Smooth muscle cell (in vitro differentiated cells): ENCODE measurements around the gene IGFBP4. TPM values are rescaled to one million over a fixed set of nuclear protein-coding genes. Genes with fewer than 3 reads are reported as not detected.

Source experiments
- DNase-seq: peaks from one replicate; lab custom pipeline; 2025; ENCODE audit not compliant: unreplicated experiment; lab: John Stamatoyannopoulos, UW
- H2AFZ ChIP-seq: fragments of 200-600 bp; sonication (generic); 2 replicates; pipeline ENCODE4 v1.6.0; 2016; ENCODE audit warnings: antibody characterized with exemption, low read depth, mild to moderate bottlenecking
- H3F3A ChIP-seq: fragments of 200-600 bp; sonication (generic); 2 replicates; pipeline ENCODE4 v1.6.0; 2017; ENCODE audit warnings: antibody characterized with exemption, low read depth
- H3K27ac ChIP-seq: fragments of 200-600 bp; sonication (generic); 2 replicates; pipeline ENCODE4 v1.5.1; 2016; ENCODE audit warnings: low read depth, mild to moderate bottlenecking
- H3K27me3 ChIP-seq: fragments of 200-600 bp; sonication (generic); 2 replicates; pipeline ENCODE4 v1.6.1; 2016; ENCODE audit warnings: low read depth, mild to moderate bottlenecking
- H3K36me3 ChIP-seq: fragments of 200-600 bp; sonication (generic); 2 replicates; pipeline ENCODE4 v1.5.1; 2016; ENCODE audit warnings: low read depth
- H3K4me1 ChIP-seq: fragments of 200-600 bp; sonication (generic); 2 replicates; pipeline ENCODE4 v1.5.1; 2016; ENCODE audit warnings: low read depth
- H3K4me2 ChIP-seq: fragments of 200-600 bp; sonication (generic); 2 replicates; pipeline ENCODE4 v1.6.0; 2016; ENCODE audit warnings: mild to moderate bottlenecking
- H3K4me3 ChIP-seq: fragments of 200-600 bp; sonication (generic); 2 replicates; pipeline ENCODE4 v1.5.1; 2016; ENCODE audit warnings: mild to moderate bottlenecking
- H3K79me2 ChIP-seq: fragments of 200-600 bp; sonication (generic); 2 replicates; pipeline ENCODE4 v1.6.0; 2016; ENCODE audit warnings: low read depth, mild to moderate bottlenecking
- H3K9ac ChIP-seq: fragments of 200-600 bp; sonication (generic); 2 replicates; pipeline ENCODE4 v1.6.0; 2016; ENCODE audit warnings: low read depth
- H3K9me3 ChIP-seq: fragments of 200-600 bp; sonication (generic); replicated peaks from 2 replicates; pipeline ENCODE4 v1.5.1; 2016; ENCODE audit warnings: low read depth
- H4K20me1 ChIP-seq: fragments of 200-600 bp; sonication (generic); 2 replicates; pipeline ENCODE4 v1.6.0; 2016; ENCODE audit warnings: low read depth
- CTCF ChIP-seq: fragments of 200-600 bp; sonication (generic); IDR thresholded peaks from 2 replicates; pipeline ENCODE4 v1.5.1; 2017; ENCODE audit warnings: borderline replicate concordance, mild to moderate bottlenecking, antibody characterized with exemption; ENCODE audit not compliant: insufficient read depth, poor library complexity, severe bottlenecking
- WGBS: methylation state at CpG from one replicate; pipeline ENCODE4 v1.1.7; 2016; ENCODE audit warnings: low lambda C conversion rate; 5-methylcytosine and 5-hydroxymethylcytosine counted together
- polyA plus RNA-seq: library from polyadenylated mRNA; unstranded; fragments of >200 nt; fragmentation: Nextera tagmentation; extraction: Ambion mirVana; gene quantifications from 2 replicates; pipeline ENCODE4 v1.2.1, GENCODE V29; 2016
- total RNA-seq: library from RNA; depleted of rRNA; stranded (reverse); fragments of >200 nt; gene quantifications from 2 replicates; pipeline ENCODE4 v1.2.3, GENCODE V29; 2014

The IGFBP4 gene
- total and polyA plus RNA-seq, 2 experiments from 2014 or later: 91.0 to 305 TPM

GRCh38 chr17:40506786-40507185 lies 63.5 kb downstream of the IGFBP4 start:
- Histone ChIP-seq H3K27ac (no peak overlapping the region), H3K4me1 (no peaks in the 10 kb centered on the region), H3K4me2 (no peak overlapping the region), H3F3A (no peaks in the 10 kb centered on the region), H3K4me3 (no peak overlapping the region), H3K79me2 (no peaks in the 10 kb centered on the region), H3K27me3 (no peaks in the 10 kb centered on the region), H3K9me3 (no peaks in the 10 kb centered on the region), H4K20me1 (no peaks in the 10 kb centered on the region), H3K36me3 (no peaks in the 10 kb centered on the region), H2AFZ (no peak overlapping the region), H3K9ac (no peak overlapping the region)
- no peak for TF ChIP-seq CTCF
- no peak for DNase-seq
- WGBS: 86% methylated on average over 5 of the region's 5 CpGs

Other genes with a start within 250 kb of the IGFBP4 start
- 6.5 and 6.7 TPM in 2 replicates for gene WIPF2, start 224.1 kb upstream of the IGFBP4 start, total RNA-seq
- 13.9 and 19.6 TPM in 2 replicates for gene WIPF2, start 224.1 kb upstream of the IGFBP4 start, polyA plus RNA-seq
- 10.4 and 15.1 TPM in 2 replicates for gene CDC6, start 155.6 kb upstream of the IGFBP4 start, total RNA-seq
- 5.2 and 5.5 TPM in 2 replicates for gene CDC6, start 155.6 kb upstream of the IGFBP4 start, polyA plus RNA-seq
- 13.6 and 22.5 TPM in 2 replicates for gene RARA, start 134.3 kb upstream of the IGFBP4 start, total RNA-seq
- 21.6 and 22.1 TPM in 2 replicates for gene RARA, start 134.3 kb upstream of the IGFBP4 start, polyA plus RNA-seq
- gene GJD3, start 78.7 kb upstream of the IGFBP4 start, total RNA-seq: not detected in 2 replicates
- 0.27 and 0.30 TPM in 2 replicates for gene GJD3, start 78.7 kb upstream of the IGFBP4 start, polyA plus RNA-seq
- 42.3 and 45.5 TPM in 2 replicates for gene TOP2A, start 25.6 kb upstream of the IGFBP4 start, total RNA-seq
- gene TOP2A, start 25.6 kb upstream of the IGFBP4 start, polyA plus RNA-seq: 15.4 and 26.2 TPM in 2 replicates
- 0.63 and 1.2 TPM in 2 replicates for gene TNS4, start 58.2 kb downstream of the IGFBP4 start, total RNA-seq
- 0.13 and 3.3 TPM in 2 replicates for gene TNS4, start 58.2 kb downstream of the IGFBP4 start, polyA plus RNA-seq
- gene CCR7, start 122.0 kb downstream of the IGFBP4 start, total RNA-seq: not detected in 2 replicates
- not detected in 2 replicates for gene CCR7, start 122.0 kb downstream of the IGFBP4 start, polyA plus RNA-seq
- 87.5 and 95.9 TPM in 2 replicates for gene SMARCE1, start 204.4 kb downstream of the IGFBP4 start, total RNA-seq
- gene SMARCE1, start 204.4 kb downstream of the IGFBP4 start, polyA plus RNA-seq: 101 and 115 TPM in 2 replicates
- gene KRT222, start 221.7 kb downstream of the IGFBP4 start, total RNA-seq: not detected in 2 replicates
- not detected in 2 replicates for gene KRT222, start 221.7 kb downstream of the IGFBP4 start, polyA plus RNA-seq